Stomach (tissue), 4 donors: ENCODE results near the gene OLIG2.

ENCODE experiments used
- CTCF ChIP-seq, 7 experiments: fragments of 450-650 bp in 4 of 7; fragments of 200-600 bp in 3 of 7; sonication (generic) in 3 of 7; IDR thresholded peaks; one replicate each; pipeline ENCODE4 v1.5.1; 2016 to 2019; ENCODE audit warnings: antibody characterized with exemption in 7 of 7, control low read depth in 2 of 7, mild to moderate bottlenecking in 1 of 7
- EP300 ChIP-seq: sonication (generic); formaldehyde crosslinking; IDR thresholded peaks from one replicate; pipeline ENCODE4 v1.6.1; 2017; ENCODE audit warnings: antibody characterized with exemption
- POLR2A ChIP-seq, 4 donors: fragments of 450-650 bp; IDR thresholded peaks; one replicate each; pipeline ENCODE4 v1.6.1; 2016; ENCODE audit warnings: antibody characterized with exemption in 4 of 4, control low read depth in 2 of 4, mild to moderate bottlenecking in 1 of 4, moderate library complexity in 1 of 4
- POLR2AphosphoS5 ChIP-seq, 3 donors: sonication (generic); formaldehyde crosslinking; IDR thresholded peaks; one replicate each; pipeline ENCODE4 v1.6.1; 2016; ENCODE audit warnings: antibody characterized with exemption in 3 of 3

GRCh38 chr21:33019516-33019884 lies 6.2 kb upstream of the OLIG2 start:
- no peak for TF ChIP-seq CTCF (IDR thresholded peaks at IDR 0.05)
- no peak for TF ChIP-seq POLR2AphosphoS5 (IDR thresholded peaks at IDR 0.05)
- TF ChIP-seq POLR2A (IDR thresholded peaks at IDR 0.05) = no peak
- no peak for TF ChIP-seq EP300
